Left lung (tissue), 10 donors: ENCODE measurements around the gene CD83. TPM values are rescaled to one million over a fixed set of nuclear protein-coding genes. Genes with fewer than 3 reads are reported as not detected.
A peak's percentile ranks its signal among the peaks of the same experiment; 100 is the strongest.

ENCODE experiments used
- ATAC-seq: fragments of 200-7000 bp; cut with Tn5 transposase; one replicate; pipeline ENCODE4 v1.9.1; 2020; ENCODE audit warnings: moderate library complexity
- DNase-seq, 4 donors: peaks; one replicate each; pipeline ENCODE4 v3.0.0-alpha.2; 2013 to 2020
- H3K27ac ChIP-seq, 2 donors: fragments of 200-600 bp; sonication (generic) in 1 of 2; one replicate each; pipeline versions ENCODE4 v1.5.0 to v1.8.0; 2020 to 2021
- H3K27me3 ChIP-seq, 2 donors: fragments of 200-600 bp; sonication (generic) in 1 of 2; one replicate each; pipeline versions ENCODE4 v1.5.0 to v1.8.0; 2020 to 2021
- H3K36me3 ChIP-seq, 2 donors: fragments of 200-600 bp; sonication (generic) in 1 of 2; one replicate each; pipeline versions ENCODE4 v1.5.0 to v1.8.0; 2020 to 2021
- H3K4me1 ChIP-seq, 2 donors: fragments of 200-600 bp; one replicate each; pipeline ENCODE4 v1.8.0; 2021
- H3K4me3 ChIP-seq, 2 donors: fragments of 200-600 bp; sonication (generic) in 1 of 2; one replicate each; pipeline versions ENCODE4 v1.5.0 to v1.8.0; 2020 to 2021; ENCODE audit warnings: mild to moderate bottlenecking in 1 of 2
- H3K9me3 ChIP-seq, 2 donors: fragments of 200-600 bp; sonication (generic) in 1 of 2; one replicate each; pipeline versions ENCODE4 v1.5.0 to v1.8.0; 2020 to 2021
- CTCF ChIP-seq, 2 donors: fragments of 200-600 bp; sonication (generic) in 1 of 2; IDR thresholded peaks; one replicate each; pipeline versions ENCODE4 v1.5.0 to v1.8.0; 2021; ENCODE audit warnings: antibody characterized with exemption in 2 of 2
- intact Hi-C, 2 donors: fragments of 100-400 bp; cut with DNase I; formaldehyde crosslinking; loops; one replicate each; pipeline versions ENCODE4 v1.11.2 to v1.14.2; 2022
- polyA plus RNA-seq, 6 donors: library from polyadenylated mRNA; unstranded; fragments of 120-200 nt; gene quantifications; one replicate each; pipeline ENCODE4 v1.2.1, GENCODE V29; 2013; ENCODE audit not compliant: insufficient read length in 6 of 6
- total RNA-seq, 2 donors: library from RNA; stranded (reverse); fragmentation: NEBNext Ultra II Directional; extraction: Animal tissue kit (Norgen Biotek cat#: 25700); gene quantifications; one replicate each; pipeline ENCODE4 v1.2.1, GENCODE V29; 2021
- donor health status: DM: no; HTN: yes; CAD: no.
- donor health status: DM: no; HTN: no; CAD: no.

The CD83 gene
- total and polyA plus RNA-seq, 8 donors = 13.9 to 22.1 (median 17.8) TPM

- no peak for TF ChIP-seq CTCF (IDR thresholded peaks at IDR 0.05)
- intact Hi-C loops = no loop called here
- peaks cover 0 to 20% of the 10 kb centered on the region in 2 donors for H3K36me3 ChIP-seq
- ATAC-seq (no peak), DNase-seq (no peak)
- no peak overlapping the region for H3K4me3 ChIP-seq
- H3K9me3 ChIP-seq = no peaks in the 10 kb centered on the region
- H3K4me1 ChIP-seq = peaks cover 0 to 29% of the 10 kb centered on the region in 2 donors
- H3K27me3 ChIP-seq = no peaks in the 10 kb centered on the region
- no peak overlapping the region for H3K27ac ChIP-seq
These were observed 10.0 kb downstream of the CD83 start for GRCh38 chr6:14127611-14128010.

- DNase-seq = no peak
- H3K27ac ChIP-seq = no peak overlapping the region
- intact Hi-C loops = no loop called here
- H3K9me3 ChIP-seq = no peaks in the 10 kb centered on the region
- no peak for ATAC-seq
- no peaks in the 10 kb centered on the region for H3K27me3 ChIP-seq
- TF ChIP-seq CTCF (IDR thresholded peaks at IDR 0.05) = no peak
- peaks cover 0 to 25% of the 10 kb centered on the region in 2 donors for H3K4me1 ChIP-seq
- peaks cover 0 to 24% of the 10 kb centered on the region in 2 donors for H3K36me3 ChIP-seq
- H3K4me3 ChIP-seq = no peak overlapping the region
These were observed 10.4 kb downstream of the CD83 start for GRCh38 chr6:14128012-14128411.

DNA sequence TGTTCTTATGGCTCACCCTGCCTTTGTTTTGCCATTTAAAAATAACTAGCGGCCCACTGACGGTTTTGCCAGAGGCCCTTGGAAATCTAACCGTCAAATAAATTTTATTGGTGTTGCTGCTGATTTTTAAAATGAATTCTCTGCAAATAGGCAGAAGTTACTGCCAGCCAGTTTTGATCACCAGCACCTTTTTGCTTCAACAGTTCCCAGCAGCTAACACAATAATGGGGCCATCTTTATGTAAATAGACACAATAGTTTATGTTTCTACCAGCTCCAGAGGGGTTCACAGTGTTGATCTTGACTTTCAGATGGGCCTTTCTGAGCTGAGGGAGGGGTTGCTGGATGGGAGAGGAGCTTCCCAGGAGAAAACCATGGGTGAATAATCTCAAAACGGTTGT is 11.2 kb downstream of the CD83 start:
- ATAC-seq (no peak), DNase-seq (no peak)
- no peak overlapping the region for H3K27ac ChIP-seq
- no peak overlapping the region for H3K4me3 ChIP-seq
- H3K4me1 ChIP-seq = peaks cover 0 to 20% of the 10 kb centered on the region in 2 donors
- intact Hi-C loops = no loop called here
- no peaks in the 10 kb centered on the region for H3K9me3 ChIP-seq
- H3K36me3 ChIP-seq = peaks cover 0 to 32% of the 10 kb centered on the region in 2 donors
- TF ChIP-seq CTCF (IDR thresholded peaks at IDR 0.05) = no peak
- no peaks in the 10 kb centered on the region for H3K27me3 ChIP-seq

- peak in 2 of 4 donors; percentile 65 to 82 for DNase-seq
- no peaks in the 10 kb centered on the region for H3K9me3 ChIP-seq
- H3K27me3 ChIP-seq = no peaks in the 10 kb centered on the region
- peaks cover 0 to 40% of the 10 kb centered on the region in 2 donors for H3K36me3 ChIP-seq
- H3K4me3 ChIP-seq = no peak overlapping the region
- intact Hi-C loops = no loop called here
- H3K27ac ChIP-seq = no peak overlapping the region
- ATAC-seq = peak; percentile 90
- peaks cover 0 to 13% of the 10 kb centered on the region in 2 donors for H3K4me1 ChIP-seq
- peak in 1 of 2 donors; percentile 30 for TF ChIP-seq CTCF (IDR thresholded peaks at IDR 0.05)
These were observed 12.0 kb downstream of the CD83 start for GRCh38 chr6:14129575-14129974.

- intact Hi-C loops = no loop called here
- ATAC-seq (no peak), DNase-seq (no peak)
- H3K4me1 ChIP-seq = peaks cover 0 to 12% of the 10 kb centered on the region in 2 donors
- H3K4me3 ChIP-seq = no peak overlapping the region
- H3K36me3 ChIP-seq = peaks cover 0 to 50% of the 10 kb centered on the region in 2 donors
- TF ChIP-seq CTCF (IDR thresholded peaks at IDR 0.05) = no peak
- H3K27ac ChIP-seq = no peak overlapping the region
- no peaks in the 10 kb centered on the region for H3K27me3 ChIP-seq
- H3K9me3 ChIP-seq = no peaks in the 10 kb centered on the region
These were observed 13.0 kb downstream of the CD83 start for GRCh38 chr6:14130435-14131075.
